HepG2 (cell line): ENCODE measurements around the gene STRN3.

Experiments
- EZH2 ChIP-seq: conservative IDR thresholded peaks from 2 replicates; pipeline ENCODE4 v1.6.1; 2012; ENCODE audit warnings: mild to moderate bottlenecking, low read depth, low read length, moderate library complexity
- HINFP ChIP-seq: sonication (generic); formaldehyde crosslinking; IDR thresholded peaks from 2 replicates; pipeline ENCODE4 v1.4.0; 2020; ENCODE audit warnings: low read depth, mild to moderate bottlenecking, missing genetic modification reagents
- SOX13 ChIP-seq, 3 experiments: fragments of 450-650 bp in 1 of 3; sonication (generic) in 1 of 3; formaldehyde crosslinking in 1 of 3; IDR thresholded peaks in 2 of 3; conservative IDR thresholded peaks in 1 of 3; 2 replicates each; pipeline versions ENCODE4 v1.5.0 to v1.6.1; 2016 to 2020; ENCODE audit warnings: antibody characterized with exemption in 1 of 3, mild to moderate bottlenecking in 1 of 3, missing compliant biosample characterization in 1 of 3, missing genetic modification reagents in 1 of 3, moderate library complexity in 1 of 3
- ZNF615 ChIP-seq: sonication (generic); formaldehyde crosslinking; IDR thresholded peaks from 2 replicates; pipeline ENCODE4 v1.5.0; 2020; ENCODE audit warnings: mild to moderate bottlenecking, missing genetic modification reagents, borderline replicate concordance

- no peak for TF ChIP-seq EZH2
- TF ChIP-seq HINFP: no peak
- no peak for TF ChIP-seq SOX13 (IDR thresholded peaks at IDR 0.05)
- TF ChIP-seq SOX13 (CRISPR knock-in tag; conservative IDR thresholded peaks at IDR 0.05 in 1 of 2, IDR thresholded peaks at IDR 0.05 in 1 of 2): no peak
- TF ChIP-seq ZNF615 (CRISPR knock-in tag): no peak
Measured at GRCh38 chr14:30958555-30959407, 67.4 kb downstream of the STRN3 start.
